Fibroblast of lung (primary cell): ENCODE data around the gene TARS2. TPM values are rescaled to one million over a fixed set of nuclear protein-coding genes. Genes with fewer than 3 reads are reported as not detected.

Experiments used
- DNase-seq, 2 donors: peaks; one replicate each; pipeline versions ENCODE4 v3.0.0 to v3.0.0-alpha.2; 2010; ENCODE audit warnings: low read depth in 2 of 2
- H2AFZ ChIP-seq: 2 replicates; pipeline ENCODE4 v1.5.1; 2012; ENCODE audit warnings: low read length, control low read depth, inconsistent platforms
- H3K27ac ChIP-seq: 2 replicates; pipeline ENCODE4 v1.5.1; 2011; ENCODE audit warnings: low read length, control low read depth; ENCODE audit not compliant: insufficient read depth
- H3K27me3 ChIP-seq: 2 replicates; pipeline ENCODE4 v1.5.1; 2011; ENCODE audit warnings: mild to moderate bottlenecking, low read length; ENCODE audit not compliant: control insufficient read depth, insufficient read depth
- H3K36me3 ChIP-seq: 2 replicates; pipeline ENCODE4 v1.5.1; 2011; ENCODE audit warnings: low read length; ENCODE audit not compliant: control insufficient read depth, insufficient read depth
- H3K4me1 ChIP-seq: 2 replicates; pipeline ENCODE4 v1.5.1; 2011; ENCODE audit warnings: low read length; ENCODE audit not compliant: control insufficient read depth, insufficient read depth; ENCODE audit errors: extremely low read depth
- H3K4me2 ChIP-seq: 2 replicates; pipeline ENCODE4 v1.5.1; 2011; ENCODE audit warnings: low read length, control low read depth; ENCODE audit not compliant: insufficient read depth; ENCODE audit errors: extremely low read depth
- H3K4me3 ChIP-seq, 4 experiments: fragments of 200-600 bp in 1 of 4; sonication (generic) in 1 of 4; replicated peaks in 1 of 4; 2 replicates each; pipeline ENCODE4 v1.5.1; 2011 to 2016; ENCODE audit warnings: low read length in 4 of 4, low read depth in 3 of 4, mild to moderate bottlenecking in 3 of 4, control low read depth in 2 of 4, inconsistent platforms in 1 of 4, mixed read lengths in 1 of 4; ENCODE audit not compliant: insufficient read depth in 1 of 4; ENCODE audit errors: control extremely low read depth in 1 of 4
- H3K79me2 ChIP-seq: 2 replicates; pipeline ENCODE4 v1.5.1; 2012; ENCODE audit warnings: mild to moderate bottlenecking, low read length, inconsistent platforms; ENCODE audit not compliant: control insufficient read depth, insufficient read depth
- H3K9ac ChIP-seq: 2 replicates; pipeline ENCODE4 v1.5.1; 2011; ENCODE audit warnings: mild to moderate bottlenecking, low read length, control low read depth; ENCODE audit not compliant: insufficient read depth
- H3K9me3 ChIP-seq: 2 replicates; pipeline ENCODE4 v1.5.1; 2012; ENCODE audit warnings: low read depth, low read length; ENCODE audit not compliant: control insufficient read depth, insufficient read depth
- H4K20me1 ChIP-seq: 2 replicates; pipeline ENCODE4 v1.5.1; 2011; ENCODE audit warnings: low read length; ENCODE audit not compliant: control insufficient read depth, insufficient read depth; ENCODE audit errors: extremely low read depth
- CTCF ChIP-seq, 2 donors: IDR thresholded peaks in 1 of 2; conservative IDR thresholded peaks in 1 of 2; 1 replicate in 1 of 2; 2 replicates in 1 of 2; pipeline ENCODE4 v1.5.1; 2011 to 2012; ENCODE audit warnings: low read length in 2 of 2, control low read depth in 1 of 2, inconsistent platforms in 1 of 2, low read depth in 1 of 2, mild to moderate bottlenecking in 1 of 2
- EZH2 ChIP-seq: IDR thresholded peaks from 2 replicates; pipeline ENCODE4 v1.5.1; 2012; ENCODE audit warnings: low read length, control low read depth, mild to moderate bottlenecking; ENCODE audit errors: missing control alignments
- polyA plus RNA-seq, 2 donors: library from polyadenylated mRNA; depleted of rRNA in 1 of 2; stranded (reverse) in 1 of 2; unstranded in 1 of 2; fragments of >200 nt; gene quantifications; 2 replicates each; pipeline ENCODE4 v1.2.1, GENCODE V29; 2011 to 2012; ENCODE audit warnings: missing spikeins in 1 of 2
- total RNA-seq: library from RNA; depleted of rRNA; stranded (reverse); fragments of >200 nt; gene quantifications from 2 replicates; pipeline ENCODE4 v1.2.1, GENCODE V29; 2014

TARS2 gene
- total and polyA plus RNA-seq, 2 donors (not counting 1 experiment from before 2014, with no cell fraction given) = 7.4 to 17.3 TPM

DNA sequence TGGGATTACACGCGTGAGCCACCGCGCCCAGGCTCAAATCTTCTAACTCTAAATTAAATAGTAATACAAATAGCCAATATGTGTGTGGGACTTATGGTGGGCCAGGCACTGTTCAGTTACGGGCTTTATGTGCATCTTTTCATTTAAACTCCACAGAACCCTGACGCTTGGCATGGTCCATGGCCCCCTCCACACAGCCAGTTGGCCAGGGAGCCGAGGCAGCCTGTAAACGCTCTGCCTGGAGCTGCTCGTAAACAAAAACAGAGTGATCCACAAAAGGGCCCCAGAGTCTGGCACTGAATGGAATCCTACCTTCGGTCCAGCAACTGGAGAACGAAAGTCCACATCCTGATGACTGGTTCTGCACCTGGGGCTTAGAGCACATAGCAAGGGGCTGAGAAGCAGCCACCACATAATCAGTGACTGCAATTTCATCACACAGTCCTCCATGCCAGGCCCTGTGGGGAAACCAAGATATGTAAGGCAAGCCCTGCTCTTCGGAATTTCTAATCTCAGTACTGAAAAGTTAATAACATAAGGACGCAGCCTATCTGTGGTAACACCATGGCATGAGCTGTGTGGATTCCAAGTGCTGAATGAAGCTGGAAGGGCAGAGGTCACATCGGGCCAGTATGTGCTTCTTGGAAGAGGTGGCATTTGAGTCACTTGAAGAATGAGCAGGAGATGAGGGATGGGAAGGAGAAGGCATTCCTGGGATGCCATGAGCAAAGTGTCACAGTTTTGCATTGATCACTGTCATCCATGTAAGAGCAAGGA, 48.5 kb downstream of the TARS2 start:
- H3K9ac ChIP-seq = no peak overlapping the region
- H3K4me2 ChIP-seq = peak overlapping the region; percentile 44
- no peak overlapping the region for H3K27ac ChIP-seq
- H3K4me1 ChIP-seq = peaks cover 12% of the 10 kb centered on the region
- TF ChIP-seq EZH2 (no peak), CTCF (conservative IDR thresholded peaks at IDR 0.05 in 1 of 2, IDR thresholded peaks at IDR 0.05 in 1 of 2; ENCODE audit: low read depth in 1 of 2, low read length in 2 of 2) (no peak)
- H3K36me3 ChIP-seq = no peaks in the 10 kb centered on the region
- no peaks in the 10 kb centered on the region for H3K27me3 ChIP-seq
- no peaks in the 10 kb centered on the region for H3K79me2 ChIP-seq
- H3K9me3 ChIP-seq = no peaks in the 10 kb centered on the region
- no peak overlapping the region for H3K4me3 ChIP-seq
- no peaks in the 10 kb centered on the region for H4K20me1 ChIP-seq
- DNase-seq = peak in 1 of 2 donors; percentile 91
- H2AFZ ChIP-seq = no peak overlapping the region

GRCh38 chr1:150536836-150537731, 49.9 kb downstream of the TARS2 start:
- Histone ChIP-seq H3K36me3 (no peaks in the 10 kb centered on the region), H3K4me2 (no peak overlapping the region), H2AFZ (no peak overlapping the region), H3K27ac (peak overlapping the region; percentile 27), H3K4me1 (peaks cover 12% of the 10 kb centered on the region), H3K4me3 (no peak overlapping the region), H3K27me3 (no peaks in the 10 kb centered on the region), H3K9ac (no peak overlapping the region), H3K9me3 (no peaks in the 10 kb centered on the region), H3K79me2 (no peaks in the 10 kb centered on the region), H4K20me1 (no peaks in the 10 kb centered on the region)
- TF ChIP-seq EZH2 (no peak), CTCF (conservative IDR thresholded peaks at IDR 0.05 in 1 of 2, IDR thresholded peaks at IDR 0.05 in 1 of 2; ENCODE audit: low read depth in 1 of 2, low read length in 2 of 2) (no peak)
- DNase-seq = peak in 1 of 2 donors; percentile 29
